Naive thymus-derived CD8-positive, alpha-beta T cell (primary cell): Measurements from ENCODE around the gene PPP1R10. TPM values are rescaled to one million over a fixed set of nuclear protein-coding genes. Genes with fewer than 3 reads are reported as not detected.
A peak's percentile ranks its signal among the peaks of the same experiment; 100 is the strongest.

ENCODE experiments used
- ATAC-seq, 2 donors: fragments of 150-1000 bp; cut with Tn5 transposase in 1 of 2; sonication (Bioruptor Pico), chemical (Tn5 transposase) in 1 of 2; 1 replicate in 1 of 2; 2 replicates in 1 of 2; pipeline ENCODE4 v1.10.0; 2021; ENCODE audit warnings: mild to moderate bottlenecking in 2 of 2, moderate library complexity in 2 of 2
- POLR2A ChIA-PET: fragments of 350-600 bp; sonication (Branson Sonifier 250); formaldehyde crosslinking; loops from one replicate; lab custom pipeline; 2021; ENCODE audit warnings: antibody characterized with exemption; lab: Charles Lee
- DNase-seq, 10 donors: peaks; one replicate each; pipeline versions ENCODE4 v3.0.0 to v3.0.0-alpha.2; 2020 to 2022
- H3K27ac Mint-ChIP-seq, 10 donors: one replicate each; pipeline ENCODE4 v1.8.0; 2020 to 2022; ENCODE audit warnings: mild to moderate bottlenecking in 10 of 10, mixed read lengths in 10 of 10, moderate library complexity in 4 of 10, inconsistent platforms in 1 of 10
- H3K27me3 Mint-ChIP-seq, 5 donors: one replicate each; pipeline ENCODE4 v1.8.0; 2021 to 2022; ENCODE audit warnings: mixed read lengths in 5 of 5
- H3K36me3 Mint-ChIP-seq, 3 donors: one replicate each; pipeline ENCODE4 v1.8.0; 2020 to 2022; ENCODE audit warnings: mixed read lengths in 3 of 3, mild to moderate bottlenecking in 2 of 3, inconsistent platforms in 1 of 3
- H3K4me1 Mint-ChIP-seq, 4 donors: one replicate each; pipeline ENCODE4 v1.8.0; 2021 to 2022; ENCODE audit warnings: mixed read lengths in 4 of 4
- H3K4me3 Mint-ChIP-seq, 10 donors: one replicate each; pipeline ENCODE4 v1.8.0; 2020 to 2022; ENCODE audit warnings: mild to moderate bottlenecking in 10 of 10, mixed read lengths in 10 of 10, moderate library complexity in 6 of 10, inconsistent platforms in 1 of 10
- H3K9me3 Mint-ChIP-seq, 9 donors: one replicate each; pipeline ENCODE4 v1.8.0; 2020 to 2022; ENCODE audit warnings: mixed read lengths in 9 of 9, mild to moderate bottlenecking in 3 of 9, inconsistent platforms in 1 of 9, moderate library complexity in 1 of 9
- microRNA-seq: library from miRNA; unstranded; fragments of <30 nt; microRNA quantifications from one replicate; pipeline ENCODE4 v1.2.0, GENCODE V29; 2022; ENCODE audit warnings: borderline microRNAs expressed
- polyA plus RNA-seq, 3 donors: library from polyadenylated mRNA; unstranded; fragments of 300-500 nt; fragmentation: Illumina TruSeq; gene quantifications; one replicate each; pipeline ENCODE4 v1.2.3, GENCODE V29; 2021
- total RNA-seq, 8 experiments: library from RNA in 2 of 8; stranded (reverse) in 2 of 8; gene quantifications; one replicate each; pipeline ENCODE4 v1.2.3 and lab custom pipeline; 2021 to 2026

Gene PPP1R10
- total and polyA plus RNA-seq, 5 experiments from 2014 or later, result 16.9 to 193 (median 20.2) TPM

GRCh38 chr6:30554962-30555815, 61.9 kb downstream of the PPP1R10 start:
- ATAC-seq, result no peak
- H3K4me3 Mint-ChIP-seq, result peak overlapping the region; percentile 87 to 100 (median 99)
- peaks cover 26 to 75% (median 50%) of the 10 kb centered on the region in 4 donors for H3K4me1 Mint-ChIP-seq
- H3K36me3 Mint-ChIP-seq, result peaks cover 0 to 62% (median 16%) of the 10 kb centered on the region in 3 donors
- H3K9me3 Mint-ChIP-seq, result no peaks in the 10 kb centered on the region
- POLR2A ChIA-PET, result interaction anchor here (0.6 to 7.7 kb wide), 14 partner anchors 8 to 75 kb away, joined by 3 to 80 read pairs (median 6); partner anchors contain the start of genes ABCF1, ATAT1, MRPS18B and PPP1R10
- peak in 4 of 10 donors; percentile 2 to 30 (median 15) for DNase-seq
- peaks cover 0 to 2% (median 0%) of the 10 kb centered on the region in 5 donors for H3K27me3 Mint-ChIP-seq
- peak overlapping the region; percentile 73 to 100 (median 100) for H3K27ac Mint-ChIP-seq

- ATAC-seq (no peak), DNase-seq (no peak)
- H3K36me3 Mint-ChIP-seq, result peaks cover 0 to 62% (median 16%) of the 10 kb centered on the region in 3 donors
Observed at GRCh38 chr6:30554404-30554803, 62.6 kb downstream of the PPP1R10 start.

More at GRCh38 chr6:30554404-30554803, 62.6 kb downstream of the PPP1R10 start:
- peak overlapping the region; percentile 61 to 100 (median 98) for H3K4me3 Mint-ChIP-seq
- H3K27me3 Mint-ChIP-seq, result peaks cover 0 to 2% (median 0%) of the 10 kb centered on the region in 5 donors
- POLR2A ChIA-PET, result interaction anchor here (0.9 to 7.7 kb wide), 7 partner anchors 9 to 64 kb away, joined by 3 to 80 read pairs (median 12); partner anchors contain the start of genes ABCF1, MRPS18B and PPP1R10
- peak overlapping the region; percentile 32 to 100 (median 99) for H3K27ac Mint-ChIP-seq
- H3K4me1 Mint-ChIP-seq, result peaks cover 25 to 69% (median 43%) of the 10 kb centered on the region in 4 donors
- H3K9me3 Mint-ChIP-seq, result no peaks in the 10 kb centered on the region

Small RNA genes lying within 50 kb of the gene (microRNA-seq; reads per million reads assigned to microRNA genes)
- gene MIR877, result 21.2 reads per million, percentile 42 among the genes with 10 or more reads in this experiment

Other genes with a start within 250 kb of the PPP1R10 start
- 1,000 to 10,000 TPM; 1,291 to 1,305 TPM for gene HLA-E, start 127.7 kb downstream of the PPP1R10 start, total RNA-seq
- 1,000 to 10,000 TPM; 2,699 to 2,977 (median 2,826) TPM for gene HLA-E, start 127.7 kb downstream of the PPP1R10 start, polyA plus RNA-seq
- gene GNL1, start 60.8 kb downstream of the PPP1R10 start, total RNA-seq, result 10 to 100 TPM; 78.0 to 80.7 TPM
- gene GNL1, start 60.8 kb downstream of the PPP1R10 start, polyA plus RNA-seq, result 10 to 100 TPM; 24.7 to 34.1 (median 28.7) TPM
- gene PRR3, start 59.9 kb downstream of the PPP1R10 start, total RNA-seq, result 10 to 100 TPM; 28.4 to 28.9 TPM
- 10 to 100 TPM in 1 of 3 donors, 1 to 10 TPM in 2; 7.9 to 12.7 (median 8.6) TPM for gene PRR3, start 59.9 kb downstream of the PPP1R10 start, polyA plus RNA-seq
- 10 to 100 TPM; 68.6 to 71.3 TPM for gene ABCF1, start 45.8 kb downstream of the PPP1R10 start, total RNA-seq
- 10 to 100 TPM; 19.1 to 43.1 (median 30.5) TPM for gene ABCF1, start 45.8 kb downstream of the PPP1R10 start, polyA plus RNA-seq
- gene MRPS18B, start 597 bp upstream of the PPP1R10 start, total RNA-seq, result 10 to 100 TPM; 43.1 to 43.8 TPM
- gene MRPS18B, start 597 bp upstream of the PPP1R10 start, polyA plus RNA-seq, result 100 to 1,000 TPM in 2 of 3 donors, 10 to 100 TPM in 1; 87.4 to 161 (median 119) TPM
- 10 to 100 TPM; 12.6 to 13.4 TPM for gene ATAT1, start 9.6 kb upstream of the PPP1R10 start, total RNA-seq
- 1 to 10 TPM; 1.6 to 2.0 (median 1.7) TPM for gene ATAT1, start 9.6 kb upstream of the PPP1R10 start, polyA plus RNA-seq
- 10 to 100 TPM; 29.3 to 30.9 TPM for gene C6orf136, start 29.9 kb upstream of the PPP1R10 start, total RNA-seq
- gene C6orf136, start 29.9 kb upstream of the PPP1R10 start, polyA plus RNA-seq, result 10 to 100 TPM in 2 of 3 donors, 1 to 10 TPM in 1; 5.6 to 23.2 (median 13.7) TPM
- 10 to 100 TPM; 42.1 to 45.6 TPM for gene DHX16, start 55.8 kb upstream of the PPP1R10 start, total RNA-seq
- gene DHX16, start 55.8 kb upstream of the PPP1R10 start, polyA plus RNA-seq, result 10 to 100 TPM; 17.7 to 31.2 (median 18.7) TPM
- gene PPP1R18, start 69.4 kb upstream of the PPP1R10 start, total RNA-seq, result 10 to 100 TPM; 79.0 to 82.0 TPM
- gene PPP1R18, start 69.4 kb upstream of the PPP1R10 start, polyA plus RNA-seq, result 10 to 100 TPM; 79.8 to 98.6 (median 95.7) TPM
- 1 to 10 TPM; 2.4 TPM for gene NRM, start 73.7 kb upstream of the PPP1R10 start, total RNA-seq
- 1 to 10 TPM; 3.7 to 5.4 (median 5.4) TPM for gene NRM, start 73.7 kb upstream of the PPP1R10 start, polyA plus RNA-seq
- 10 to 100 TPM; 50.8 to 54.9 TPM for gene MDC1, start 100.0 kb upstream of the PPP1R10 start, total RNA-seq
- 1 to 10 TPM; 1.3 to 6.3 (median 2.8) TPM for gene MDC1, start 100.0 kb upstream of the PPP1R10 start, polyA plus RNA-seq
- gene TUBB, start 103.1 kb upstream of the PPP1R10 start, total RNA-seq, result 100 to 1,000 TPM; 171 to 187 TPM
- 100 to 1,000 TPM in 1 of 3 donors, 10 to 100 TPM in 2; 79.2 to 116 (median 83.3) TPM for gene TUBB, start 103.1 kb upstream of the PPP1R10 start, polyA plus RNA-seq
- gene FLOT1, start 125.4 kb upstream of the PPP1R10 start, total RNA-seq, result 10 to 100 TPM; 74.1 to 79.8 TPM
- 10 to 100 TPM; 76.0 to 98.4 (median 78.4) TPM for gene FLOT1, start 125.4 kb upstream of the PPP1R10 start, polyA plus RNA-seq
- gene IER3, start 127.3 kb upstream of the PPP1R10 start, total RNA-seq, result 10 to 100 TPM; 16.0 to 17.0 TPM
- gene IER3, start 127.3 kb upstream of the PPP1R10 start, polyA plus RNA-seq, result 1 to 10 TPM in 2 of 3 donors, under 1 TPM in 1; 0.58 to 1.8 (median 1.5) TPM